B cell (primary cell): ENCODE data around the gene OR4N5. TPM values are rescaled to one million over a fixed set of nuclear protein-coding genes. Genes with fewer than 3 reads are reported as not detected.

Experiments used
- ATAC-seq: fragments of 200-7000 bp; cut with Tn5 transposase; one replicate; pipeline ENCODE4 v1.10.0; 2021; ENCODE audit warnings: low read depth, mild to moderate bottlenecking, moderate number of reproducible peaks, moderate library complexity
- CTCF ChIA-PET: fragments of 350-600 bp; sonication (Branson Sonifier 250); formaldehyde crosslinking; loops from one replicate; lab custom pipeline; 2021; ENCODE audit warnings: antibody characterized with exemption, inconsistent platforms; lab: Charles Lee
- POLR2A ChIA-PET: fragments of 350-600 bp; sonication (Branson Sonifier 250); formaldehyde crosslinking; loops from one replicate; lab custom pipeline; 2021; ENCODE audit warnings: antibody characterized with exemption; lab: Charles Lee
- DNase-seq: peaks from one replicate; pipeline ENCODE4 v3.0.0; 2013
- H2AFZ ChIP-seq: 2 replicates; pipeline ENCODE4 v1.6.1; 2012; ENCODE audit warnings: mild to moderate bottlenecking, low read depth, low read length; ENCODE audit not compliant: insufficient read depth, poor library complexity, severe bottlenecking
- H3K27ac ChIP-seq, 2 donors: 1 replicate in 1 of 2; 2 replicates in 1 of 2; pipeline ENCODE4 v1.5.1; 2012 to 2013; ENCODE audit warnings: low read length in 2 of 2, mild to moderate bottlenecking in 2 of 2, moderate library complexity in 1 of 2
- H3K27me3 ChIP-seq, 4 experiments: fragments of 200-600 bp in 1 of 4; sonication (generic) in 1 of 4; replicated peaks in 1 of 4; 1 replicate in 2 of 4; 2 replicates in 2 of 4; pipeline versions ENCODE4 v1.6.1 to v1.7.0; 2013 to 2016; ENCODE audit warnings: low read length in 3 of 4, mild to moderate bottlenecking in 2 of 4, mixed read lengths in 1 of 4, moderate library complexity in 1 of 4; ENCODE audit not compliant: insufficient read depth in 4 of 4, control insufficient read depth in 3 of 4; ENCODE audit errors: control extremely low read depth in 1 of 4
- H3K36me3 ChIP-seq, 2 experiments: replicated peaks in 1 of 2; 1 replicate in 1 of 2; 2 replicates in 1 of 2; pipeline versions ENCODE4 v1.6.1 to v1.7.1; 2013; ENCODE audit warnings: low read length in 1 of 2; ENCODE audit not compliant: insufficient read depth in 2 of 2, control insufficient read depth in 1 of 2; ENCODE audit errors: control extremely low read depth in 1 of 2, extremely low read depth in 1 of 2
- H3K4me1 ChIP-seq, 2 donors: fragments of 200-600 bp in 1 of 2; sonication (generic) in 1 of 2; 1 replicate in 1 of 2; 2 replicates in 1 of 2; pipeline versions ENCODE4 v1.5.1 to v1.6.1; 2013 to 2017; ENCODE audit warnings: low read length in 2 of 2; ENCODE audit not compliant: control insufficient read depth in 2 of 2, insufficient read depth in 2 of 2
- H3K4me2 ChIP-seq: replicated peaks from 2 replicates; pipeline ENCODE3; 2012; ENCODE audit warnings: mild to moderate bottlenecking, low read depth, low read length; ENCODE audit not compliant: poor library complexity, severe bottlenecking
- H3K4me3 ChIP-seq, 5 experiments: fragments of 200-600 bp in 1 of 5; sonication (generic) in 1 of 5; 1 replicate in 3 of 5; 2 replicates in 2 of 5; pipeline versions ENCODE4 v1.5.1 to v1.7.0; 2011 to 2016; ENCODE audit warnings: low read length in 4 of 5, mild to moderate bottlenecking in 4 of 5, low read depth in 2 of 5, control low read depth in 1 of 5, moderate library complexity in 1 of 5; ENCODE audit not compliant: insufficient read depth in 1 of 5; ENCODE audit errors: control extremely low read depth in 1 of 5, extremely low read depth in 1 of 5
- H3K79me2 ChIP-seq: fragments of 200-600 bp; sonication (generic); one replicate; pipeline ENCODE4 v1.6.0; 2016; ENCODE audit warnings: low read length; ENCODE audit not compliant: control insufficient read depth, insufficient read depth
- H3K9ac ChIP-seq: fragments of 200-600 bp; sonication (generic); 2 replicates; pipeline ENCODE4 v1.6.1; 2017; ENCODE audit warnings: mild to moderate bottlenecking, low read length, moderate library complexity
- H3K9me3 ChIP-seq, 3 donors: one replicate each; pipeline versions ENCODE4 v1.6.1 to v1.7.1; 2013; ENCODE audit warnings: low read length in 2 of 3; ENCODE audit not compliant: control insufficient read depth in 2 of 3, insufficient read depth in 1 of 3; ENCODE audit errors: control extremely low read depth in 1 of 3
- H4K20me1 ChIP-seq: 2 replicates; pipeline ENCODE4 v1.6.0; 2012; ENCODE audit warnings: mild to moderate bottlenecking, low read length; ENCODE audit not compliant: insufficient read depth, control insufficient read depth, poor library complexity, severe bottlenecking
- H3K27ac Mint-ChIP-seq: one replicate; pipeline ENCODE4 v1.8.0; 2021; ENCODE audit warnings: mixed read lengths
- H3K27me3 Mint-ChIP-seq: one replicate; pipeline ENCODE4 v1.8.0; 2021; ENCODE audit warnings: mixed read lengths
- H3K4me1 Mint-ChIP-seq: one replicate; pipeline ENCODE4 v1.8.0; 2021; ENCODE audit warnings: mixed read lengths
- H3K4me3 Mint-ChIP-seq: one replicate; pipeline ENCODE4 v1.8.0; 2021; ENCODE audit warnings: mixed read lengths
- H3K9me3 Mint-ChIP-seq: one replicate; pipeline ENCODE4 v1.8.0; 2022; ENCODE audit warnings: mixed read lengths; ENCODE audit not compliant: insufficient read depth
- EZH2 ChIP-seq: IDR thresholded peaks from 2 replicates; pipeline ENCODE4 v1.6.1; 2012; ENCODE audit warnings: borderline replicate concordance, low read depth, mild to moderate bottlenecking, moderate library complexity, low read length; ENCODE audit not compliant: insufficient read depth, poor library complexity, severe bottlenecking
- WGBS: methylation state at CpG from one replicate; pipeline ENCODE4 v1.1.5; 2013; ENCODE audit warnings: missing lambda C conversion rate; ENCODE audit not compliant: insufficient coverage; 5-methylcytosine and 5-hydroxymethylcytosine counted together
- intact Hi-C: fragments of 100-400 bp; cut with micrococcal nuclease; formaldehyde crosslinking; loops from one replicate; pipeline ENCODE4 v1.10.0; 2022
- polyA plus RNA-seq: library from polyadenylated mRNA; depleted of rRNA; stranded (reverse); fragments of >200 nt; gene quantifications from 2 replicates; pipeline ENCODE4 v1.2.3, GENCODE V29; 2012
- total RNA-seq, 2 donors: library from RNA; stranded (reverse); fragments of 120-200 nt in 1 of 2; gene quantifications; 1 replicate in 1 of 2; 2 replicates in 1 of 2; pipeline versions ENCODE4 v1.2.3 to v1.2.4, GENCODE V29; 2013 to 2022
- TF ChIP-seq, protein P1 (sequence below): fragments of 200-600 bp; IDR thresholded peaks from one replicate; pipeline ENCODE4 v1.8.0; 2022; ENCODE audit warnings: antibody characterized with exemption, mild to moderate bottlenecking

The OR4N5 gene
- total and polyA plus RNA-seq, 2 donors (not counting 1 experiment from before 2014, with no cell fraction given), result not detected

DNA sequence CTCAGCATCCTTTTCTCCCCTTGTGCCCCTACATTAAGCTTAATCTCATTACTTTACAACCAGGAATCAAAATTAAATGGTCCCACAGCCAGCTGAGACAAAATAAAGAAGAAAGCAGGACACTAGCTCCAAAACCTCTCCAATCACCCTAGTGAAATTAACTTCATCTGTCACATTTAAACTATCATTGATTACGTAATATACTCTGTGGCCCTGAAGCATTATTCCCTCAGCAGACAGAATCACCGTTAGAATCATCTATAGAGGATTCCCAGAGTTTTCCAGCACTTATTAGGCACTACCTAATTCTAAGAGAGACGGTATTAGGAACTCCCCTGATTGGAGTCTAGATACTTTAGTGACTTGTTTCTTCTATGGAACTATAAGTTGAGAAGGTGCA lies 28.2 kb upstream of the OR4N5 start, which contains the start of gene OR4K17:
TSS of gene OR4K17 (plus strand) at position 302 of the 400 bp plus-strand sequence. CDS start 6,761 bp downstream, outside the sequence.
- H4K20me1 ChIP-seq, result no peaks in the 10 kb centered on the region
- POLR2A ChIA-PET, result no interaction called here
- H3K79me2 ChIP-seq, result no peaks in the 10 kb centered on the region
- ATAC-seq, result no peak
- H3K4me3 ChIP-seq, result no peak within 1 kb of the TSS
- H3K36me3 ChIP-seq, result no peaks in the 10 kb centered on the region
- 40% methylated on average over 1 of the region's 3 CpGs for WGBS
- Mint-ChIP-seq H3K4me1 (no peaks in the 10 kb centered on the region), H3K27me3 (no peaks in the 10 kb centered on the region), H3K9me3 (no peaks in the 10 kb centered on the region), H3K27ac (no peak within 1 kb of the TSS), H3K4me3 (no peak within 1 kb of the TSS)
- H3K27me3 ChIP-seq, result no peaks in the 10 kb centered on the region
- H3K9ac ChIP-seq, result no peak within 1 kb of the TSS
- CTCF ChIA-PET, result no interaction called here
- H3K9me3 ChIP-seq, result no peaks in the 10 kb centered on the region
- H3K27ac ChIP-seq, result no peak within 1 kb of the TSS
- TF ChIP-seq, protein P1, sequence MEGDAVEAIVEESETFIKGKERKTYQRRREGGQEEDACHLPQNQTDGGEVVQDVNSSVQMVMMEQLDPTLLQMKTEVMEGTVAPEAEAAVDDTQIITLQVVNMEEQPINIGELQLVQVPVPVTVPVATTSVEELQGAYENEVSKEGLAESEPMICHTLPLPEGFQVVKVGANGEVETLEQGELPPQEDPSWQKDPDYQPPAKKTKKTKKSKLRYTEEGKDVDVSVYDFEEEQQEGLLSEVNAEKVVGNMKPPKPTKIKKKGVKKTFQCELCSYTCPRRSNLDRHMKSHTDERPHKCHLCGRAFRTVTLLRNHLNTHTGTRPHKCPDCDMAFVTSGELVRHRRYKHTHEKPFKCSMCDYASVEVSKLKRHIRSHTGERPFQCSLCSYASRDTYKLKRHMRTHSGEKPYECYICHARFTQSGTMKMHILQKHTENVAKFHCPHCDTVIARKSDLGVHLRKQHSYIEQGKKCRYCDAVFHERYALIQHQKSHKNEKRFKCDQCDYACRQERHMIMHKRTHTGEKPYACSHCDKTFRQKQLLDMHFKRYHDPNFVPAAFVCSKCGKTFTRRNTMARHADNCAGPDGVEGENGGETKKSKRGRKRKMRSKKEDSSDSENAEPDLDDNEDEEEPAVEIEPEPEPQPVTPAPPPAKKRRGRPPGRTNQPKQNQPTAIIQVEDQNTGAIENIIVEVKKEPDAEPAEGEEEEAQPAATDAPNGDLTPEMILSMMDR, result no peak
- no peak for TF ChIP-seq EZH2
- H2AFZ ChIP-seq, result no peak within 1 kb of the TSS
- no peaks in the 10 kb centered on the region for H3K4me1 ChIP-seq
- DNase-seq, result no peak
- intact Hi-C loops, result no loop called here
- no peak within 1 kb of the TSS for H3K4me2 ChIP-seq

DNA sequence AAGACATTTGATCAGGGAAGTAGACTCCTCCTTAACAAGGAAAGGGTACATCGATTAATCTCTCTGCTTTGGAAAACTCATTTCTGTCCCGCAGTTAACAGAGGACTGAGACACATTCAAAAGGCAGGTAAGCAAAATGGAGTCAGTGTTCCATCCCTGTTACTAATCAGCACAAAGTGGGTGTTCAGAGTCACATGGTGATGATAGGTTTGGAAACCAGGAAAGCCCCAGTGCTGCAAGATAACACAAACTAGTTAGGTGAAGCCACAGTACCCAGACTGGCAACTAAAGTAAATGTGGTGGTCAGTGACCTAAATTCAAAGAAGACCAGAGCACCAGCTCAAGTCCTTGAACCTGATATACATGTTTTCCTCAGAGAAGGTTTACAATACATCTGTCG lies 26.3 kb upstream of the OR4N5 start:
- H3K9me3 ChIP-seq, result no peaks in the 10 kb centered on the region
- ChIA-PET CTCF (no interaction called here), POLR2A (no interaction called here)
- WGBS, result 92% methylated on average over 2 of the region's 3 CpGs
- H2AFZ ChIP-seq, result no peak overlapping the region
- Mint-ChIP-seq H3K27me3 (no peaks in the 10 kb centered on the region), H3K4me3 (no peak overlapping the region), H3K27ac (no peak overlapping the region), H3K4me1 (no peaks in the 10 kb centered on the region), H3K9me3 (no peaks in the 10 kb centered on the region)
- no peaks in the 10 kb centered on the region for H4K20me1 ChIP-seq
- no peaks in the 10 kb centered on the region for H3K36me3 ChIP-seq
- H3K9ac ChIP-seq, result no peak overlapping the region
- DNase-seq, result no peak
- ATAC-seq, result no peak
- no peaks in the 10 kb centered on the region for H3K27me3 ChIP-seq
- H3K4me1 ChIP-seq, result no peaks in the 10 kb centered on the region
- H3K79me2 ChIP-seq, result no peaks in the 10 kb centered on the region
- no peak overlapping the region for H3K4me2 ChIP-seq
- TF ChIP-seq, protein P1, result no peak
- no peak for TF ChIP-seq EZH2
- no peak overlapping the region for H3K27ac ChIP-seq
- intact Hi-C loops, result no loop called here
- H3K4me3 ChIP-seq, result no peak overlapping the region
